Activated CD8-positive, alpha-beta memory T cell treated with anti-CD3 and anti-CD28 coated beads for 1 hour (primary cell): ENCODE results near the gene IGFBP6.

Experiments
- DNase-seq, 2 donors: peaks; one replicate each; pipeline ENCODE4 v3.0.0-alpha.2; 2020; ENCODE audit warnings: low read depth in 1 of 2; ENCODE audit errors: extremely low read depth in 1 of 2

The IGFBP6 gene

GRCh38 chr12:53069621-53070410 is 27.7 kb upstream of the IGFBP6 start:
- DNase-seq, result no peak

- DNase-seq, result no peak
Observed at GRCh38 chr12:53070877-53071492, 26.5 kb upstream of the IGFBP6 start.

GRCh38 chr12:53071591-53072551 is 25.6 kb upstream of the IGFBP6 start:
- DNase-seq, result no peak

- DNase-seq, result no peak
Observed at GRCh38 chr12:53073881-53074280, 23.6 kb upstream of the IGFBP6 start.

- no peak for DNase-seq
Observed at GRCh38 chr12:53074283-53074998, 23.0 kb upstream of the IGFBP6 start.

GRCh38 chr12:53074999-53075370 is 22.5 kb upstream of the IGFBP6 start:
- DNase-seq, result no peak

GRCh38 chr12:53076461-53076860 is 21.0 kb upstream of the IGFBP6 start:
- DNase-seq, result no peak

GRCh38 chr12:53077030-53077429 is 20.4 kb upstream of the IGFBP6 start:
- DNase-seq, result no peak

GRCh38 chr12:53078425-53079225 is 18.8 kb upstream of the IGFBP6 start:
- no peak for DNase-seq

- peak; percentile 91 to 93 for DNase-seq
Observed at GRCh38 chr12:53079226-53080117, 18.0 kb upstream of the IGFBP6 start, which contains the start of gene SPRYD3. Gene SPRYD3 (minus strand): TSS chr12:53079390. CDS start chr12:53079333, 57 bp downstream.

GRCh38 chr12:53082637-53083175 is 14.8 kb upstream of the IGFBP6 start:
- no peak for DNase-seq

GRCh38 chr12:53086361-53086760 is 11.1 kb upstream of the IGFBP6 start:
- DNase-seq, result no peak

- DNase-seq, result no peak
Observed at GRCh38 chr12:53090105-53090504, 7.4 kb upstream of the IGFBP6 start.

- no peak for DNase-seq
Observed at GRCh38 chr12:53090554-53090953, 6.9 kb upstream of the IGFBP6 start.

- no peak for DNase-seq
Observed at GRCh38 chr12:53091756-53092155, 5.7 kb upstream of the IGFBP6 start.

GRCh38 chr12:53093777-53094393 is 3.6 kb upstream of the IGFBP6 start:
- no peak for DNase-seq

- no peak for DNase-seq
Observed at GRCh38 chr12:53094394-53094787, 3.1 kb upstream of the IGFBP6 start.
